Airway epithelial cell (primary cell): ENCODE measurements around the gene GPHB5. TPM values are rescaled to one million over a fixed set of nuclear protein-coding genes. Genes with fewer than 3 reads are reported as not detected.

Experiments used
- total RNA-seq: library from RNA; depleted of rRNA; stranded (reverse); fragments of >200 nt; gene quantifications from 2 replicates; pipeline ENCODE4 v1.2.3, GENCODE V29; 2015

GPHB5 gene, protein sequence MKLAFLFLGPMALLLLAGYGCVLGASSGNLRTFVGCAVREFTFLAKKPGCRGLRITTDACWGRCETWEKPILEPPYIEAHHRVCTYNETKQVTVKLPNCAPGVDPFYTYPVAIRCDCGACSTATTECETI
- total RNA-seq, result not detected in 2 replicates

DNA sequence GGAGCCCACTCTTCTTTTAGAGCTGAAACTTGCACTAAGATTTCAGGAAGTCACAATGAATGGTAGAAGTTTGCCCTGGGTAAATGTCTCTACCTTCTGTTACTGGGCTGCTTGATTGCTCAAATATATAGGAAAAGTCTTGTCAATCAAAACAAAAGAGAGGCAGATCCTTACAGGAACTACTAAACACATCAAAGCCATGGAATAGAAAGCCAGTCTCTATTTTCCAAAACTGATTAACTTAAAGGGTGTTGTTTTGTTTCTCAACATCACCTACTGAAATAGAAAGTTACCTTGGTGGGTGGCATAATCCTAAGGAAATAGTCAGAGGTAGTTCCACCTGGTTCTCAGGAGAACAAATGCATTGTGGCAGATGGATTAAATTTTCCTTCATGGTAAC is at the start of gene GPHB5:
TSS of gene GPHB5 (minus strand) at position 101 of the 400 bp plus-strand sequence. CDS start 1,086 bp downstream, outside the sequence.

Other genes with a start within 250 kb of the GPHB5 start
- gene RHOJ, start 114.5 kb downstream of the GPHB5 start, total RNA-seq, result 0.21 TPM in 1 of 2 replicates, not detected in the other
- gene PPP2R5E, start 224.4 kb upstream of the GPHB5 start, total RNA-seq, result 8.0 and 17.4 TPM in 2 replicates